ENCODE measurements around the gene FBH1.

Gene FBH1

GRCh38 chr10:5855979-5856700 lies 33.9 kb upstream of the FBH1 start:
- no peak for DNase-seq
- no peak overlapping the region for H3K4me2 ChIP-seq (ENCODE audit: insufficient read depth, low read length)
- H3K27ac ChIP-seq (ENCODE audit: low read length) = no peak overlapping the region

DNA sequence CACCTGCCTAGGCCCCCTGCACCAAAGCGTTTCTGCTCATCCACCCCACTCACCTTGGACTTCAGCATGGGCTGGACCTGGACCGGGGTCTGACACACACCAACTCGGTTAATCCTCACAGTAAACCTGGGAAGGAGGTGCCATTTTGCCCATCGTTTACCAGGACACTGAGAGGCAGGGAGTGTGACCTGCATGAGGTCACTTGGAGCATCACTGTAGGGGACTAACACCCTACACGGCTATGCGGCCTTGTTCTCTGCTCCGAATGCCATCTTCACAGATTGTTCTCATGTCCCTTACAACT lies 33.4 kb upstream of the FBH1 start:
- Histone ChIP-seq H3K4me1 (ENCODE audit: insufficient read depth, low read length) (no peaks in the 10 kb centered on the region), H3K4me2 (ENCODE audit: insufficient read depth, low read length) (no peak overlapping the region), H3K4me3 (ENCODE audit: low read depth in 1 of 2, low read length in 2 of 2) (no peak overlapping the region), H3K27me3 (ENCODE audit: insufficient read depth, low read length, poor library complexity) (no peaks in the 10 kb centered on the region), H3K9ac (ENCODE audit: low read depth, low read length) (no peak overlapping the region), H2AFZ (ENCODE audit: low read depth, low read length) (no peak overlapping the region), H3K79me2 (ENCODE audit: insufficient read depth, low read length) (no peaks in the 10 kb centered on the region), H3K36me3 (ENCODE audit: insufficient read depth, low read length) (no peaks in the 10 kb centered on the region), H4K20me1 (ENCODE audit: insufficient read depth, low read length) (no peaks in the 10 kb centered on the region), H3K9me3 (ENCODE audit: insufficient read depth, low read length, severe bottlenecking) (no peaks in the 10 kb centered on the region), H3K27ac (ENCODE audit: low read length) (no peak overlapping the region)
- no peak for ATAC-seq (ENCODE audit: insufficient read depth, low read depth)
- no peak for DNase-seq
- TF ChIP-seq EZH2 (IDR thresholded peaks at IDR 0.05; ENCODE audit: borderline replicate concordance, low read depth, low read length, severe bottlenecking) (no peak), CTCF (IDR thresholded peaks at IDR 0.05; ENCODE audit: borderline replicate concordance, extremely low read depth, low read length, poor library complexity, severe bottlenecking) (no peak)

More at GRCh38 chr10:5855979-5856700, 33.9 kb upstream of the FBH1 start:
- ATAC-seq (ENCODE audit: insufficient read depth, low read depth) = no peak
- no peak overlapping the region for H3K9ac ChIP-seq (ENCODE audit: low read depth, low read length)
- H3K79me2 ChIP-seq (ENCODE audit: insufficient read depth, low read length) = no peaks in the 10 kb centered on the region
- H3K9me3 ChIP-seq (ENCODE audit: insufficient read depth, low read length, severe bottlenecking) = no peaks in the 10 kb centered on the region
- no peak overlapping the region for H2AFZ ChIP-seq (ENCODE audit: low read depth, low read length)
- no peaks in the 10 kb centered on the region for H4K20me1 ChIP-seq (ENCODE audit: insufficient read depth, low read length)
- no peaks in the 10 kb centered on the region for H3K27me3 ChIP-seq (ENCODE audit: insufficient read depth, low read length, poor library complexity)
- TF ChIP-seq EZH2 (IDR thresholded peaks at IDR 0.05; ENCODE audit: borderline replicate concordance, low read depth, low read length, severe bottlenecking) (no peak), CTCF (IDR thresholded peaks at IDR 0.05; ENCODE audit: borderline replicate concordance, extremely low read depth, low read length, poor library complexity, severe bottlenecking) (no peak)
- H3K4me1 ChIP-seq (ENCODE audit: insufficient read depth, low read length) = no peaks in the 10 kb centered on the region
- no peaks in the 10 kb centered on the region for H3K36me3 ChIP-seq (ENCODE audit: insufficient read depth, low read length)
- no peak overlapping the region for H3K4me3 ChIP-seq (ENCODE audit: low read depth in 1 of 2, low read length in 2 of 2)

- Histone ChIP-seq H3K79me2 (ENCODE audit: insufficient read depth, low read length) (no peaks in the 10 kb centered on the region), H3K9me3 (ENCODE audit: insufficient read depth, low read length, severe bottlenecking) (no peaks in the 10 kb centered on the region), H3K36me3 (ENCODE audit: insufficient read depth, low read length) (no peaks in the 10 kb centered on the region), H3K9ac (ENCODE audit: low read depth, low read length) (no peak overlapping the region), H3K27ac (ENCODE audit: low read length) (no peak overlapping the region), H3K4me2 (ENCODE audit: insufficient read depth, low read length) (no peak overlapping the region), H3K4me1 (ENCODE audit: insufficient read depth, low read length) (no peaks in the 10 kb centered on the region), H3K4me3 (ENCODE audit: low read depth in 1 of 2, low read length in 2 of 2) (no peak overlapping the region), H4K20me1 (ENCODE audit: insufficient read depth, low read length) (no peaks in the 10 kb centered on the region), H3K27me3 (ENCODE audit: insufficient read depth, low read length, poor library complexity) (no peaks in the 10 kb centered on the region), H2AFZ (ENCODE audit: low read depth, low read length) (no peak overlapping the region)
- DNase-seq (no peak), ATAC-seq (ENCODE audit: insufficient read depth, low read depth) (no peak)
- no peak for TF ChIP-seq CTCF (IDR thresholded peaks at IDR 0.05; ENCODE audit: borderline replicate concordance, extremely low read depth, low read length, poor library complexity, severe bottlenecking)
- TF ChIP-seq EZH2 (IDR thresholded peaks at IDR 0.05; ENCODE audit: borderline replicate concordance, low read depth, low read length, severe bottlenecking) = no peak
Measured at GRCh38 chr10:5858811-5859210, 31.2 kb upstream of the FBH1 start.

Measured in DND-41 (cell line).